NB4 (cell line): ENCODE measurements around the gene EXOC6B.

Experiments used
- CTCF ChIP-seq: IDR thresholded peaks from one replicate; pipeline ENCODE4 v1.5.1; 2012; ENCODE audit warnings: low read depth, low read length
- POLR2A ChIP-seq: IDR thresholded peaks from 2 replicates; pipeline ENCODE4 v1.6.1; 2011; ENCODE audit warnings: mild to moderate bottlenecking; ENCODE audit not compliant: insufficient read length; ENCODE audit errors: extremely low read depth
- TF ChIP-seq, protein P1 (sequence below): IDR thresholded peaks from 2 replicates; pipeline ENCODE4 v1.6.1; 2011; ENCODE audit warnings: low read depth, low read length

GRCh38 chr2:72183466-72183865 lies 642.4 kb downstream of the EXOC6B start:
- TF ChIP-seq CTCF (no peak), POLR2A (no peak)
- TF ChIP-seq, protein P1, sequence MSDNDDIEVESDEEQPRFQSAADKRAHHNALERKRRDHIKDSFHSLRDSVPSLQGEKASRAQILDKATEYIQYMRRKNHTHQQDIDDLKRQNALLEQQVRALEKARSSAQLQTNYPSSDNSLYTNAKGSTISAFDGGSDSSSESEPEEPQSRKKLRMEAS: no peak
